ENCODE data around the gene TMEM234.

The TMEM234 gene

GRCh38 chr1:32170991-32171390, 51.2 kb downstream of the TMEM234 start:
- no peak overlapping the region for H3K9ac ChIP-seq
- TF ChIP-seq Cebpa-rat (IDR thresholded peaks at IDR 0.05), result no peak
- no peaks in the 10 kb centered on the region for H3K27me3 ChIP-seq
- peaks cover 88 to 97% (median 93%) of the 10 kb centered on the region in 11 experiments for H3K36me3 ChIP-seq
- no peak overlapping the region; a peak in 1 of 22 replicates for H3K27ac ChIP-seq
- H4K20me1 ChIP-seq, result peaks cover 0 to 22% (median 0%) of the 10 kb centered on the region in 11 experiments; a peak in 6 of 22 replicates
- no peaks in the 10 kb centered on the region for H3K9me3 ChIP-seq (replicated peaks in 1 of 11)
- H3K4me3 ChIP-seq, result no peak overlapping the region
- peaks cover 12 to 25% (median 19%) of the 10 kb centered on the region in 10 experiments for H3K4me1 ChIP-seq
- no peak overlapping the region for H3K4me2 ChIP-seq

All from BLaER1 treated with 17β-estradiol and CSF1 and Interleukin-3, amounts not matched to agents 10 nM and 100 nM (cell line).